ENCODE results near the gene IGF2R.
A peak's percentile ranks its signal among the peaks of the same experiment; 100 is the strongest.

IGF2R gene

GRCh38 chr6:160015778-160016684 lies 47.1 kb downstream of the IGF2R start:
- H3K4me1 Mint-ChIP-seq (ENCODE audit: low read depth in 2 of 2), result peaks cover 34 to 56% of the 10 kb centered on the region in 2 donors

GRCh38 chr6:160022101-160022500 lies 53.2 kb downstream of the IGF2R start:
- no peak for DNase-seq
- Mint-ChIP-seq H3K4me1 (ENCODE audit: low read depth in 2 of 2) (peaks cover 4 to 7% of the 10 kb centered on the region in 2 donors), H3K9me3 (no peaks in the 10 kb centered on the region), H3K27ac (no peak overlapping the region), H3K36me3 (ENCODE audit: insufficient read depth) (peaks cover 13% of the 10 kb centered on the region), H3K27me3 (no peaks in the 10 kb centered on the region), H3K4me3 (no peak overlapping the region)
- no peak for ATAC-seq (replicated peaks)

More at GRCh38 chr6:160015778-160016684, 47.1 kb downstream of the IGF2R start:
- H3K9me3 Mint-ChIP-seq, result no peaks in the 10 kb centered on the region
- peak overlapping the region; percentile 57 to 74 for H3K4me3 Mint-ChIP-seq
- DNase-seq (peak; percentile 26 to 36 (median 29)), ATAC-seq (replicated peaks) (peak; percentile 69)
- H3K27me3 Mint-ChIP-seq, result no peaks in the 10 kb centered on the region
- H3K36me3 Mint-ChIP-seq (ENCODE audit: insufficient read depth), result peaks cover 34% of the 10 kb centered on the region
- peak overlapping the region; percentile 47 to 92 for H3K27ac Mint-ChIP-seq

- Mint-ChIP-seq H3K9me3 (no peaks in the 10 kb centered on the region), H3K4me1 (ENCODE audit: low read depth in 2 of 2) (peaks cover 4 to 7% of the 10 kb centered on the region in 2 donors), H3K4me3 (no peak overlapping the region), H3K27ac (no peak overlapping the region), H3K36me3 (ENCODE audit: insufficient read depth) (peaks cover 17% of the 10 kb centered on the region), H3K27me3 (no peaks in the 10 kb centered on the region)
- no peak for DNase-seq
- no peak for ATAC-seq (replicated peaks)
Observed at GRCh38 chr6:160022793-160023192, 53.9 kb downstream of the IGF2R start.

GRCh38 chr6:160024152-160024551 lies 55.3 kb downstream of the IGF2R start:
- no peak overlapping the region for H3K4me3 Mint-ChIP-seq
- no peaks in the 10 kb centered on the region for H3K9me3 Mint-ChIP-seq

GRCh38 chr6:160027076-160027475 lies 58.2 kb downstream of the IGF2R start:
- DNase-seq (no peak), ATAC-seq (replicated peaks) (no peak)
- no peak overlapping the region for H3K27ac Mint-ChIP-seq
- no peaks in the 10 kb centered on the region for H3K9me3 Mint-ChIP-seq
- H3K27me3 Mint-ChIP-seq, result no peaks in the 10 kb centered on the region
- H3K36me3 Mint-ChIP-seq (ENCODE audit: insufficient read depth), result peaks cover 47% of the 10 kb centered on the region
- peaks cover 3 to 7% of the 10 kb centered on the region in 2 donors for H3K4me1 Mint-ChIP-seq (ENCODE audit: low read depth in 2 of 2)
- no peak overlapping the region for H3K4me3 Mint-ChIP-seq

More at GRCh38 chr6:160024152-160024551, 55.3 kb downstream of the IGF2R start:
- H3K27me3 Mint-ChIP-seq, result no peaks in the 10 kb centered on the region
- peaks cover 30% of the 10 kb centered on the region for H3K36me3 Mint-ChIP-seq (ENCODE audit: insufficient read depth)
- no peak for DNase-seq
- peaks cover 3 to 4% of the 10 kb centered on the region in 2 donors for H3K4me1 Mint-ChIP-seq (ENCODE audit: low read depth in 2 of 2)
- no peak for ATAC-seq (replicated peaks)
- H3K27ac Mint-ChIP-seq, result no peak overlapping the region

GRCh38 chr6:160027931-160028330 lies 59.0 kb downstream of the IGF2R start:
- no peaks in the 10 kb centered on the region for H3K27me3 Mint-ChIP-seq
- no peak overlapping the region for H3K4me3 Mint-ChIP-seq
- H3K9me3 Mint-ChIP-seq, result no peaks in the 10 kb centered on the region
- peak overlapping the region; percentile 24 to 64 for H3K27ac Mint-ChIP-seq
- H3K4me1 Mint-ChIP-seq (ENCODE audit: low read depth in 2 of 2), result peaks cover 3 to 7% of the 10 kb centered on the region in 2 donors
- ATAC-seq (replicated peaks), result no peak
- no peak for DNase-seq
- peaks cover 55% of the 10 kb centered on the region for H3K36me3 Mint-ChIP-seq (ENCODE audit: insufficient read depth)

GRCh38 chr6:160028487-160029275 lies 59.8 kb downstream of the IGF2R start:
- Mint-ChIP-seq H3K36me3 (ENCODE audit: insufficient read depth) (peaks cover 63% of the 10 kb centered on the region), H3K27me3 (no peaks in the 10 kb centered on the region), H3K27ac (peak overlapping the region; percentile 24 to 64), H3K9me3 (no peaks in the 10 kb centered on the region), H3K4me3 (no peak overlapping the region), H3K4me1 (ENCODE audit: low read depth in 2 of 2) (peaks cover 3 to 7% of the 10 kb centered on the region in 2 donors)
- DNase-seq (peak in 2 of 3 experiments; percentile 20 to 27), ATAC-seq (replicated peaks) (peak; percentile 89)

- DNase-seq (no peak), ATAC-seq (replicated peaks) (no peak)
- H3K27me3 Mint-ChIP-seq, result no peaks in the 10 kb centered on the region
- peak overlapping the region in 1 of 2 donors; percentile 64 for H3K27ac Mint-ChIP-seq
- H3K4me1 Mint-ChIP-seq (ENCODE audit: low read depth in 2 of 2), result peaks cover 3 to 7% of the 10 kb centered on the region in 2 donors
- H3K4me3 Mint-ChIP-seq, result no peak overlapping the region
- no peaks in the 10 kb centered on the region for H3K9me3 Mint-ChIP-seq
- H3K36me3 Mint-ChIP-seq (ENCODE audit: insufficient read depth), result peaks cover 70% of the 10 kb centered on the region
Observed at GRCh38 chr6:160029525-160029924, 60.6 kb downstream of the IGF2R start.

- no peak for DNase-seq
- no peak for ATAC-seq (replicated peaks)
- Mint-ChIP-seq H3K9me3 (no peaks in the 10 kb centered on the region), H3K4me1 (ENCODE audit: low read depth in 2 of 2) (peaks cover 3 to 7% of the 10 kb centered on the region in 2 donors), H3K27me3 (no peaks in the 10 kb centered on the region), H3K36me3 (ENCODE audit: insufficient read depth) (peaks cover 74% of the 10 kb centered on the region), H3K4me3 (no peak overlapping the region), H3K27ac (peak overlapping the region; percentile 64 to 79)
Observed at GRCh38 chr6:160030103-160030502, 61.2 kb downstream of the IGF2R start.

GRCh38 chr6:160031442-160031841 lies 62.6 kb downstream of the IGF2R start:
- Mint-ChIP-seq H3K27ac (peak overlapping the region; percentile 59 to 85), H3K27me3 (no peaks in the 10 kb centered on the region), H3K9me3 (no peaks in the 10 kb centered on the region), H3K4me1 (ENCODE audit: low read depth in 2 of 2) (peaks cover 3 to 14% of the 10 kb centered on the region in 2 donors), H3K36me3 (ENCODE audit: insufficient read depth) (peaks cover 84% of the 10 kb centered on the region), H3K4me3 (no peak overlapping the region)
- ATAC-seq (replicated peaks), result no peak
- no peak for DNase-seq

GRCh38 chr6:160031871-160032270 lies 63.0 kb downstream of the IGF2R start:
- peaks cover 84% of the 10 kb centered on the region for H3K36me3 Mint-ChIP-seq (ENCODE audit: insufficient read depth)
- no peaks in the 10 kb centered on the region for H3K27me3 Mint-ChIP-seq
- no peak overlapping the region for H3K4me3 Mint-ChIP-seq
- ATAC-seq (replicated peaks) (no peak), DNase-seq (no peak)
- H3K27ac Mint-ChIP-seq, result peak overlapping the region; percentile 59 to 85
- H3K4me1 Mint-ChIP-seq (ENCODE audit: low read depth in 2 of 2), result peaks cover 3 to 15% of the 10 kb centered on the region in 2 donors
- H3K9me3 Mint-ChIP-seq, result no peaks in the 10 kb centered on the region

- no peak for DNase-seq
- ATAC-seq (replicated peaks), result no peak
- Mint-ChIP-seq H3K36me3 (ENCODE audit: insufficient read depth) (peaks cover 83% of the 10 kb centered on the region), H3K27ac (no peak overlapping the region), H3K4me3 (no peak overlapping the region), H3K4me1 (ENCODE audit: low read depth in 2 of 2) (peaks cover 3 to 15% of the 10 kb centered on the region in 2 donors), H3K9me3 (no peaks in the 10 kb centered on the region), H3K27me3 (no peaks in the 10 kb centered on the region)
Observed at GRCh38 chr6:160032538-160032937, 63.7 kb downstream of the IGF2R start.

Measured in effector memory CD8-positive, alpha-beta T cell (primary cell).